ENCODE measurements around the gene RPN1.

RPN1 gene

GRCh38 chr3:128576290-128576689 is 74.3 kb downstream of the RPN1 start:
- DNase-seq: no peak

GRCh38 chr3:128575777-128576176 is 74.8 kb downstream of the RPN1 start:
- no peak for DNase-seq

GRCh38 chr3:128573707-128574162 is 76.9 kb downstream of the RPN1 start:
- no peak for DNase-seq

GRCh38 chr3:128573160-128573559 is 77.5 kb downstream of the RPN1 start:
- no peak for DNase-seq

- no peak for DNase-seq
Measured at GRCh38 chr3:128572644-128573105, 77.9 kb downstream of the RPN1 start.

- DNase-seq: no peak
Measured at GRCh38 chr3:128572013-128572412, 78.6 kb downstream of the RPN1 start.
